OCI-LY7 (cell line): ENCODE data around the gene SCARF2.

Experiments used
- EZH2phosphoT487 ChIP-seq: fragments of 200-600 bp; sonication (generic); IDR thresholded peaks from 2 replicates; pipeline ENCODE4 v1.6.1; 2018; ENCODE audit warnings: low read depth, borderline replicate concordance, mild to moderate bottlenecking, mixed run types, antibody characterized with exemption, low read length, moderate library complexity, mixed read lengths
- TF ChIP-seq, protein P1 (sequence below): fragments of 200-600 bp; sonication (generic); conservative IDR thresholded peaks from 2 replicates; pipeline ENCODE4 v1.5.1; 2014; ENCODE audit warnings: mild to moderate bottlenecking, antibody characterized with exemption, low read length, moderate library complexity, mixed read lengths

DNA sequence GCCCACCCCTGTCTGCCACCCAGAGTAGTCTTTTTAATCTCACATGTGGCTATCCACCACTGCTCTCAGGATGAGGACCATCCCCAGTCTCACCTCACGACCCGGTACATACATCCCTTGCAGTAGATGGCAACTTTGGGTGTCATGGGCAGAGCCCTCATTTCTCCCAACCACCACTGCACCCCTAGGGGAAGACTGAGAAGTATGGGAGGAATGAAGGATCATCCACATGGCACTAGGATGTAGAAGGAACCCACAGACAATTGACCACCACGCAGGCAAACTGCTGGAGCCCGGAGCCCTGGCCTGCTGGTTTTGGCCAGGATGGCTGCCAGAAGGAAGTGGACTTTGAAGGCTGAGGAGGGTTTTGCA, 1.9 kb upstream of the SCARF2 start:
- TF ChIP-seq, protein P1, sequence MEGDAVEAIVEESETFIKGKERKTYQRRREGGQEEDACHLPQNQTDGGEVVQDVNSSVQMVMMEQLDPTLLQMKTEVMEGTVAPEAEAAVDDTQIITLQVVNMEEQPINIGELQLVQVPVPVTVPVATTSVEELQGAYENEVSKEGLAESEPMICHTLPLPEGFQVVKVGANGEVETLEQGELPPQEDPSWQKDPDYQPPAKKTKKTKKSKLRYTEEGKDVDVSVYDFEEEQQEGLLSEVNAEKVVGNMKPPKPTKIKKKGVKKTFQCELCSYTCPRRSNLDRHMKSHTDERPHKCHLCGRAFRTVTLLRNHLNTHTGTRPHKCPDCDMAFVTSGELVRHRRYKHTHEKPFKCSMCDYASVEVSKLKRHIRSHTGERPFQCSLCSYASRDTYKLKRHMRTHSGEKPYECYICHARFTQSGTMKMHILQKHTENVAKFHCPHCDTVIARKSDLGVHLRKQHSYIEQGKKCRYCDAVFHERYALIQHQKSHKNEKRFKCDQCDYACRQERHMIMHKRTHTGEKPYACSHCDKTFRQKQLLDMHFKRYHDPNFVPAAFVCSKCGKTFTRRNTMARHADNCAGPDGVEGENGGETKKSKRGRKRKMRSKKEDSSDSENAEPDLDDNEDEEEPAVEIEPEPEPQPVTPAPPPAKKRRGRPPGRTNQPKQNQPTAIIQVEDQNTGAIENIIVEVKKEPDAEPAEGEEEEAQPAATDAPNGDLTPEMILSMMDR = no peak
- no peak for TF ChIP-seq EZH2phosphoT487
